ENCODE measurements around the gene GCN1.

GCN1 gene

GRCh38 chr12:120172053-120172452 is 22.5 kb downstream of the GCN1 start:
- no peak for DNase-seq

- no peak for DNase-seq
Measured at GRCh38 chr12:120170631-120171030, 23.9 kb downstream of the GCN1 start.

GRCh38 chr12:120169946-120170345 is 24.6 kb downstream of the GCN1 start:
- DNase-seq: no peak

GRCh38 chr12:120168337-120168736 is 26.2 kb downstream of the GCN1 start:
- no peak for DNase-seq

GRCh38 chr12:120167529-120168095 is 26.9 kb downstream of the GCN1 start:
- no peak for DNase-seq

GRCh38 chr12:120164293-120164692 is 30.2 kb downstream of the GCN1 start:
- DNase-seq: no peak

- no peak for DNase-seq
Measured at GRCh38 chr12:120162763-120163162, 31.8 kb downstream of the GCN1 start.

GRCh38 chr12:120161852-120162251 is 32.7 kb downstream of the GCN1 start:
- DNase-seq: no peak

GRCh38 chr12:120159509-120160237 is 34.8 kb downstream of the GCN1 start:
- DNase-seq: no peak

- DNase-seq: no peak
Measured at GRCh38 chr12:120158351-120158750, 36.2 kb downstream of the GCN1 start.

GRCh38 chr12:120157678-120158077 is 36.8 kb downstream of the GCN1 start:
- no peak for DNase-seq

- no peak for DNase-seq
Measured at GRCh38 chr12:120156315-120157259, 37.9 kb downstream of the GCN1 start.

GRCh38 chr12:120155072-120155471 is 39.4 kb downstream of the GCN1 start:
- DNase-seq: no peak

- no peak for DNase-seq
Measured at GRCh38 chr12:120150919-120151525, 43.5 kb downstream of the GCN1 start.

GRCh38 chr12:120148011-120148410 is 46.5 kb downstream of the GCN1 start:
- DNase-seq: no peak

- DNase-seq: no peak
Measured at GRCh38 chr12:120145164-120145563, 49.4 kb downstream of the GCN1 start.

- no peak for DNase-seq
Measured at GRCh38 chr12:120144215-120144614, 50.3 kb downstream of the GCN1 start.

GRCh38 chr12:120142231-120142877 is 52.2 kb downstream of the GCN1 start:
- DNase-seq: no peak

- DNase-seq: no peak
Measured at GRCh38 chr12:120141336-120141735, 53.2 kb downstream of the GCN1 start.

- DNase-seq: no peak
Measured at GRCh38 chr12:120140603-120141002, 53.9 kb downstream of the GCN1 start.

GRCh38 chr12:120139958-120140357 is 54.6 kb downstream of the GCN1 start:
- DNase-seq: no peak

GRCh38 chr12:120138366-120138765 is 56.1 kb downstream of the GCN1 start:
- DNase-seq: no peak

GRCh38 chr12:120137833-120138232 is 56.7 kb downstream of the GCN1 start:
- no peak for DNase-seq
